Loucy (cell line): Measurements from ENCODE around the gene TOX2.

ENCODE experiments used
- CTCF ChIP-seq: fragments of 200-600 bp; sonication (generic); conservative IDR thresholded peaks from 2 replicates; pipeline ENCODE4 v1.5.1; 2014; ENCODE audit warnings: mild to moderate bottlenecking, antibody characterized with exemption, low read length
- EZH2phosphoT487 ChIP-seq: fragments of 200-600 bp; IDR thresholded peaks from 2 replicates; pipeline ENCODE4 v1.6.1; 2018; ENCODE audit warnings: antibody characterized with exemption, mild to moderate bottlenecking, moderate library complexity, borderline replicate concordance

- TF ChIP-seq CTCF (no peak), EZH2phosphoT487 (no peak)
These were observed 160.7 kb downstream of the TOX2 start for GRCh38 chr20:44075191-44075949.
